SIG-M5 (cell line): ENCODE data around the gene PRAMEF20.

Source experiments
- DNase-seq: peaks from one replicate; lab custom pipeline; 2025; lab: John Stamatoyannopoulos, UW

PRAMEF20 gene

GRCh38 chr1:13462682-13463081 is 52.4 kb downstream of the PRAMEF20 start:
- no peak for DNase-seq

- no peak for DNase-seq
Measured at GRCh38 chr1:13465515-13465914, 55.3 kb downstream of the PRAMEF20 start.

DNA sequence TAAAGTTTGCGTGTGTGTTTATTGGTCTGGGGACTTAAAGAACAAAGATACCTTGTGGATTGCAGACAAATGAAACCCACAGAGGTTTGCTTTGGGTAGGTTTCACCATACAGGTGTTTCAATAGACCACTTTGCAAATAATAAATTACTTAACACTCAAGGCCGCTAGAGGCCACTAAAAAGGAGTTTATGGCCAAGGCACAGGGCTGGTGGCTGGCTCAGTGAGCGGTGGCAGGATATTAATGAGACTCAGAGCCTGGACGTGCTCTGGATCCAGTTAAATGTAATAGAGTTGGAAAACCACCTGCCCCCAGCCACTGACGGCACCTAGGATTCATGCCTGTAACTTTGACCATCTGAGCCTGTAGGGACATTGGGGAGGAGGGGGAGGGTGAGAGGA is 59.1 kb downstream of the PRAMEF20 start:
- no peak for DNase-seq
